C4-2B (cell line): ENCODE measurements around the gene DSPP.

ENCODE experiments used
- CTCF ChIP-seq: fragments of 450-650 bp; conservative IDR thresholded peaks from 2 replicates; pipeline ENCODE4 v1.5.1; 2017; ENCODE audit warnings: mild to moderate bottlenecking
- ZFX ChIP-seq: fragments of 450-650 bp; IDR thresholded peaks from 2 replicates; pipeline ENCODE4 v1.6.1; 2017

GRCh38 chr4:87631668-87632067 is 23.3 kb downstream of the DSPP start:
- TF ChIP-seq CTCF = no peak
- no peak for TF ChIP-seq ZFX
